ENCODE results near the gene URM1. TPM values are rescaled to one million over a fixed set of nuclear protein-coding genes. Genes with fewer than 3 reads are reported as not detected.
"Not testable (repeated sequence)": the region's sequence is repeated elsewhere in the genome, so short reads cannot be mapped to it uniquely, and the experiment has no call there.

URM1 gene
- total RNA-seq (2014; rRNA removed; shearing (Covaris generic); ENCODE audit: low replicate concordance) = 71.8 and 107 TPM in 2 replicates

- peak; percentile 95 for DNase-seq (ENCODE audit: low read depth)
- in situ Hi-C loops (cut with HindIII; ENCODE audit: low pct_unique_long_range_greater_than_20kb, low sequenced_read_pairs) = no loop called here
These were observed at the start of gene URM1 for GRCh38 chr9:128370752-128371629. Gene URM1, plus strand, starts transcription at chr9:128371374. Its CDS starts 7 bp downstream, at chr9:128371381.

- DNase-seq (ENCODE audit: low read depth) = no peak
- in situ Hi-C loops (cut with HindIII; ENCODE audit: low pct_unique_long_range_greater_than_20kb, low sequenced_read_pairs) = no loop called here
These were observed 49.2 kb upstream of the URM1 start for GRCh38 chr9:128321879-128322403.

- in situ Hi-C loops (cut with HindIII; ENCODE audit: low pct_unique_long_range_greater_than_20kb, low sequenced_read_pairs) = no loop called here
- peak; percentile 93 for DNase-seq (ENCODE audit: low read depth)
These were observed 48.6 kb upstream of the URM1 start, which contains the start of the genes COQ4 and TRUB2 for GRCh38 chr9:128322404-128323211. Gene COQ4, plus strand, starts transcription at chr9:128322839. Its CDS starts 20 bp downstream, at chr9:128322859. Gene TRUB2, minus strand, starts transcription at chr9:128322447. Its CDS starts 39 bp downstream, at chr9:128322408.

- peak; percentile 22 for DNase-seq (ENCODE audit: low read depth)
- in situ Hi-C loops (cut with HindIII; ENCODE audit: low pct_unique_long_range_greater_than_20kb, low sequenced_read_pairs) = no loop called here
These were observed 47.9 kb upstream of the URM1 start for GRCh38 chr9:128323212-128323730.

- no peak for DNase-seq (ENCODE audit: low read depth)
- in situ Hi-C loops (cut with HindIII; ENCODE audit: low pct_unique_long_range_greater_than_20kb, low sequenced_read_pairs) = no loop called here
These were observed 47.4 kb upstream of the URM1 start for GRCh38 chr9:128323791-128324190.

GRCh38 chr9:128324401-128324800 lies 46.8 kb upstream of the URM1 start:
- no peak for DNase-seq (ENCODE audit: low read depth)
- in situ Hi-C loops (cut with HindIII; ENCODE audit: low pct_unique_long_range_greater_than_20kb, low sequenced_read_pairs) = no loop called here

- DNase-seq (ENCODE audit: low read depth) = no peak
- in situ Hi-C loops (cut with HindIII; ENCODE audit: low pct_unique_long_range_greater_than_20kb, low sequenced_read_pairs) = no loop called here
These were observed 45.5 kb upstream of the URM1 start for GRCh38 chr9:128325629-128326028.

GRCh38 chr9:128333451-128333869 lies 37.7 kb upstream of the URM1 start:
- no peak for DNase-seq (ENCODE audit: low read depth)
- in situ Hi-C loops (cut with HindIII; ENCODE audit: low pct_unique_long_range_greater_than_20kb, low sequenced_read_pairs) = no loop called here

GRCh38 chr9:128335161-128335560 lies 36.0 kb upstream of the URM1 start:
- in situ Hi-C loops (cut with HindIII; ENCODE audit: low pct_unique_long_range_greater_than_20kb, low sequenced_read_pairs) = no loop called here
- no peak for DNase-seq (ENCODE audit: low read depth)

GRCh38 chr9:128335914-128336313 lies 35.3 kb upstream of the URM1 start:
- in situ Hi-C loops (cut with HindIII; ENCODE audit: low pct_unique_long_range_greater_than_20kb, low sequenced_read_pairs) = no loop called here
- no peak for DNase-seq (ENCODE audit: low read depth)

GRCh38 chr9:128337936-128338335 lies 33.2 kb upstream of the URM1 start:
- no peak for DNase-seq (ENCODE audit: low read depth)
- in situ Hi-C loops (cut with HindIII; ENCODE audit: low pct_unique_long_range_greater_than_20kb, low sequenced_read_pairs) = no loop called here

- peak; percentile 22 for DNase-seq (ENCODE audit: low read depth)
- in situ Hi-C loops (cut with HindIII; ENCODE audit: low pct_unique_long_range_greater_than_20kb, low sequenced_read_pairs) = not testable (repeated sequence)
These were observed 32.1 kb upstream of the URM1 start for GRCh38 chr9:128338852-128339614.

GRCh38 chr9:128339761-128340690 lies 31.1 kb upstream of the URM1 start, which contains the start of gene SLC27A4:
Gene SLC27A4, plus strand, starts transcription at chr9:128340527. Its CDS starts 2,606 bp downstream, at chr9:128343133.
- in situ Hi-C loops (cut with HindIII; ENCODE audit: low pct_unique_long_range_greater_than_20kb, low sequenced_read_pairs) = no loop called here
- peak; percentile 82 for DNase-seq (ENCODE audit: low read depth)

- peak; percentile 22 for DNase-seq (ENCODE audit: low read depth)
- in situ Hi-C loops (cut with HindIII; ENCODE audit: low pct_unique_long_range_greater_than_20kb, low sequenced_read_pairs) = no loop called here
These were observed 30.3 kb upstream of the URM1 start for GRCh38 chr9:128340691-128341434.

GRCh38 chr9:128341435-128341849 lies 29.7 kb upstream of the URM1 start:
- peak; percentile 65 for DNase-seq (ENCODE audit: low read depth)
- in situ Hi-C loops (cut with HindIII; ENCODE audit: low pct_unique_long_range_greater_than_20kb, low sequenced_read_pairs) = no loop called here

Measured in Caki2 (cell line).